Erythroblast (primary cell): ENCODE results near the gene TAS2R31.

Source experiments
- GATA1 ChIP-seq: IDR thresholded peaks from 2 replicates; pipeline ENCODE4 v1.6.1; 2011; ENCODE audit warnings: low read depth, mild to moderate bottlenecking, control low read depth, low read length, moderate library complexity
- POLR2A ChIP-seq: IDR thresholded peaks from 2 replicates; pipeline ENCODE4 v1.6.1; 2011; ENCODE audit warnings: mild to moderate bottlenecking, low read length

- no peak for TF ChIP-seq POLR2A
- no peak for TF ChIP-seq GATA1
These were observed 7.8 kb downstream of the TAS2R31 start for GRCh38 chr12:11023387-11023786.
